GM12878 (cell line): ENCODE data around the gene HTR3E. TPM values are rescaled to one million over a fixed set of nuclear protein-coding genes. Genes with fewer than 3 reads are reported as not detected.

Source experiments
- BACH1 ChIP-seq: fragments of 450-650 bp; IDR thresholded peaks from 2 replicates; pipeline ENCODE4 v1.6.1; 2017; ENCODE audit warnings: mild to moderate bottlenecking, borderline replicate concordance
- CHD1 ChIP-seq: IDR thresholded peaks from 2 replicates; pipeline ENCODE4 v1.6.1; 2012; ENCODE audit warnings: low read depth, low read length, improper control_type of control experiment
- FOXM1 ChIP-seq: IDR thresholded peaks from 2 replicates; pipeline ENCODE4 v1.6.1; 2012; ENCODE audit warnings: low read depth, mild to moderate bottlenecking, inconsistent platforms, low read length, moderate library complexity
- GATAD2B ChIP-seq: fragments of 450-650 bp; conservative IDR thresholded peaks from 2 replicates; pipeline ENCODE4 v1.6.1; 2017; ENCODE audit warnings: low read depth, mild to moderate bottlenecking, moderate library complexity
- JUNB ChIP-seq: IDR thresholded peaks from 2 replicates; pipeline ENCODE4 v1.6.1; 2016; ENCODE audit warnings: antibody characterized with exemption, mild to moderate bottlenecking
- MEF2A ChIP-seq: IDR thresholded peaks from 2 replicates; pipeline ENCODE4 v1.6.1; 2011; ENCODE audit warnings: low read depth, mild to moderate bottlenecking, low read length, moderate library complexity; ENCODE audit not compliant: insufficient read depth
- MTA2 ChIP-seq: fragments of 450-650 bp; IDR thresholded peaks from 2 replicates; pipeline ENCODE4 v1.6.1; 2016; ENCODE audit warnings: low read depth, mild to moderate bottlenecking, moderate library complexity
- NFIC ChIP-seq: IDR thresholded peaks from 2 replicates; pipeline ENCODE4 v1.6.1; 2012; ENCODE audit warnings: low read depth, mild to moderate bottlenecking, inconsistent platforms, low read length, moderate library complexity
- PAX8 ChIP-seq: fragments of 450-650 bp; IDR thresholded peaks from 2 replicates; pipeline ENCODE4 v1.6.1; 2017; ENCODE audit warnings: mild to moderate bottlenecking, moderate library complexity
- POLR2AphosphoS2 ChIP-seq: IDR thresholded peaks from 2 replicates; pipeline ENCODE4 v1.6.1; 2011; ENCODE audit warnings: low read depth, mild to moderate bottlenecking, low read length, improper control_type of control experiment, moderate library complexity
- RBBP5 ChIP-seq: fragments of 200-600 bp; sonication (generic); conservative IDR thresholded peaks from 2 replicates; pipeline ENCODE4 v1.6.1; 2016
- SMAD1 ChIP-seq: fragments of 450-650 bp; IDR thresholded peaks from 2 replicates; pipeline ENCODE4 v1.6.1; 2018; ENCODE audit warnings: mild to moderate bottlenecking, low read depth; ENCODE audit not compliant: partially characterized antibody
- polyA plus RNA-seq, 11 experiments: library from polyadenylated mRNA; depleted of rRNA in 4 of 11; unstranded in 6 of 11; stranded (reverse) in 5 of 11; fragments of >200 nt; fragmentation: Nextera tagmentation in 4 of 11; fragmentation: Illumina TruSeq in 1 of 11; extraction: Ambion mirVana in 4 of 11; extraction: Trizol in 1 of 11; gene quantifications; 1 replicate in 1 of 11; 2 replicates in 10 of 11; pipeline versions ENCODE4 v1.2.1 to v1.2.3, GENCODE V29; 2011 to 2016; ENCODE audit warnings: inconsistent platforms in 2 of 11, missing spikeins in 2 of 11, low read depth in 1 of 11
- total RNA-seq, 4 experiments: library from RNA; depleted of rRNA in 3 of 4; stranded (reverse); fragments of >200 nt in 3 of 4; fragmentation: Illumina TruSeq in 1 of 4; extraction: Trizol in 1 of 4; gene quantifications; 2 replicates each; pipeline versions ENCODE4 v1.2.1 to v1.2.3, GENCODE V29; 2013 to 2021
- TF ChIP-seq, protein P1 (sequence below): IDR thresholded peaks from 2 replicates; pipeline ENCODE4 v1.6.1; 2012; ENCODE audit warnings: mild to moderate bottlenecking, low read depth, low read length
- TF ChIP-seq, protein P2 (sequence below): fragments of 450-650 bp; IDR thresholded peaks from 2 replicates; pipeline ENCODE4 v1.6.1; 2017; ENCODE audit warnings: mild to moderate bottlenecking, low read depth, inconsistent platforms; ENCODE audit not compliant: poor library complexity, severe bottlenecking
- TF ChIP-seq, protein P3 (sequence below): IDR thresholded peaks from 2 replicates; pipeline ENCODE4 v1.6.1; 2012; ENCODE audit warnings: improper control_type of control experiment, low read depth, low read length; ENCODE audit not compliant: insufficient replicate concordance
- TF ChIP-seq, protein P4 (sequence below), 3 experiments: IDR thresholded peaks in 2 of 3; conservative IDR thresholded peaks in 1 of 3; 2 replicates each; pipeline ENCODE4 v1.5.1; 2011; ENCODE audit warnings: low read depth in 3 of 3, low read length in 3 of 3, mild to moderate bottlenecking in 3 of 3, control low read depth in 2 of 3, moderate library complexity in 2 of 3, inconsistent platforms in 1 of 3, mixed read lengths in 1 of 3; ENCODE audit not compliant: control insufficient read depth in 2 of 3, insufficient read depth in 1 of 3; ENCODE audit errors: extremely low read depth in 1 of 3

The HTR3E gene
- total and polyA plus RNA-seq, 10 of the 15 experiments (the other 5 are each of a cell fraction or from before 2014, with no cell fraction given): not detected

DNA sequence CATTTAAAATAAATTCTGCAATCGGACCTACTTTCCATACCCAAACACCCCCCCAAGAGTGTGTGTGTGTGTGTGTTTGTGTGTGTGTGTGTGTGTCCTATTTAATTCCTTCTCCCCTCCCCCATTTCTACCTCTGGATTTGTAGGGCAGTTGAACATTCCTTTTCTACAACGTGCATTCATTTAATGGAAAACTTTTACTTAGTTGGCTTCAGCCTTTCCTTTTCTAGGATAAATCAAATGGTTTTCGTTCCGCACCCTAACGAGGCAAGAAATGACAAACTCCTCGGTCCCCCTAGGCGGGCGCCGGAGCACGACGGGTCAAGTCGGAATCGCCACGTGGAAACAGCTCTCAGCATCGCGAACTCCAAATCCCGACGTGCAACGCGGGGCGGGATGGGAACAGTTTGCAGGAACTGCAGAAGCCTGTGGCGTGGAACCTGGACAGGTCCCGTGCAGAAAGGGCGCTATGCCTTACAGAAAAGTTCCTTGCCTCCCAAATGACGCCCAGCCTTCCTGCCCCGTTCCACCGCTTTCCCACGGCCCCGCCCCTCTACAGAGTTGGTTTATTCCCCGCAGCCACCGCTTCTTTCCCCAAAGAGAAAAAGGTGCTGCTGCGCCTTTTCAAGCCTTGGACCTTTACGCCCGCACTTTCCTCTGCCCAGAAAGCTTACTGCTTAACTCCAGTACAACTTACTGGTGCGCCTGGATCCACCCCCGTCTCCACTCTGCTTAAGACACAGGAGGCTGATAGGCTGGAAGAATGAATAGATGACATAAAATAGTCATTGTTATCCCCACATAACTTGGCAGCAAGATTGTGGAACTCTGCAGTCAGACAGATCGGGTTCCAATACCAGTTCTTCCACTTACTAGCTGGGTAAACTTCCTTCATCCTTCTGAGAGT, 37.2 kb downstream of the HTR3E start (continued):
- TF ChIP-seq, protein P1, sequence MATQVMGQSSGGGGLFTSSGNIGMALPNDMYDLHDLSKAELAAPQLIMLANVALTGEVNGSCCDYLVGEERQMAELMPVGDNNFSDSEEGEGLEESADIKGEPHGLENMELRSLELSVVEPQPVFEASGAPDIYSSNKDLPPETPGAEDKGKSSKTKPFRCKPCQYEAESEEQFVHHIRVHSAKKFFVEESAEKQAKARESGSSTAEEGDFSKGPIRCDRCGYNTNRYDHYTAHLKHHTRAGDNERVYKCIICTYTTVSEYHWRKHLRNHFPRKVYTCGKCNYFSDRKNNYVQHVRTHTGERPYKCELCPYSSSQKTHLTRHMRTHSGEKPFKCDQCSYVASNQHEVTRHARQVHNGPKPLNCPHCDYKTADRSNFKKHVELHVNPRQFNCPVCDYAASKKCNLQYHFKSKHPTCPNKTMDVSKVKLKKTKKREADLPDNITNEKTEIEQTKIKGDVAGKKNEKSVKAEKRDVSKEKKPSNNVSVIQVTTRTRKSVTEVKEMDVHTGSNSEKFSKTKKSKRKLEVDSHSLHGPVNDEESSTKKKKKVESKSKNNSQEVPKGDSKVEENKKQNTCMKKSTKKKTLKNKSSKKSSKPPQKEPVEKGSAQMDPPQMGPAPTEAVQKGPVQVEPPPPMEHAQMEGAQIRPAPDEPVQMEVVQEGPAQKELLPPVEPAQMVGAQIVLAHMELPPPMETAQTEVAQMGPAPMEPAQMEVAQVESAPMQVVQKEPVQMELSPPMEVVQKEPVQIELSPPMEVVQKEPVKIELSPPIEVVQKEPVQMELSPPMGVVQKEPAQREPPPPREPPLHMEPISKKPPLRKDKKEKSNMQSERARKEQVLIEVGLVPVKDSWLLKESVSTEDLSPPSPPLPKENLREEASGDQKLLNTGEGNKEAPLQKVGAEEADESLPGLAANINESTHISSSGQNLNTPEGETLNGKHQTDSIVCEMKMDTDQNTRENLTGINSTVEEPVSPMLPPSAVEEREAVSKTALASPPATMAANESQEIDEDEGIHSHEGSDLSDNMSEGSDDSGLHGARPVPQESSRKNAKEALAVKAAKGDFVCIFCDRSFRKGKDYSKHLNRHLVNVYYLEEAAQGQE: peak; percentile 27; the same call in 1 of the 2 replicates
- TF ChIP-seq, protein P2, sequence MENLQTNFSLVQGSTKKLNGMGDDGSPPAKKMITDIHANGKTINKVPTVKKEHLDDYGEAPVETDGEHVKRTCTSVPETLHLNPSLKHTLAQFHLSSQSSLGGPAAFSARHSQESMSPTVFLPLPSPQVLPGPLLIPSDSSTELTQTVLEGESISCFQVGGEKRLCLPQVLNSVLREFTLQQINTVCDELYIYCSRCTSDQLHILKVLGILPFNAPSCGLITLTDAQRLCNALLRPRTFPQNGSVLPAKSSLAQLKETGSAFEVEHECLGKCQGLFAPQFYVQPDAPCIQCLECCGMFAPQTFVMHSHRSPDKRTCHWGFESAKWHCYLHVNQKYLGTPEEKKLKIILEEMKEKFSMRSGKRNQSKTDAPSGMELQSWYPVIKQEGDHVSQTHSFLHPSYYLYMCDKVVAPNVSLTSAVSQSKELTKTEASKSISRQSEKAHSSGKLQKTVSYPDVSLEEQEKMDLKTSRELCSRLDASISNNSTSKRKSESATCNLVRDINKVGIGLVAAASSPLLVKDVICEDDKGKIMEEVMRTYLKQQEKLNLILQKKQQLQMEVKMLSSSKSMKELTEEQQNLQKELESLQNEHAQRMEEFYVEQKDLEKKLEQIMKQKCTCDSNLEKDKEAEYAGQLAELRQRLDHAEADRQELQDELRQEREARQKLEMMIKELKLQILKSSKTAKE: no peak
- TF ChIP-seq CHD1 (no peak), FOXM1 (no peak), MEF2A (no peak), GATAD2B (no peak), BACH1 (no peak), MTA2 (no peak), JUNB (no peak), SMAD1 (no peak), NFIC (0 out of 2 replicates have a peak, but pooled peaks have one; percentile 6), PAX8 (no peak), POLR2AphosphoS2 (no peak), RBBP5 (no peak)
- TF ChIP-seq, protein P3, sequence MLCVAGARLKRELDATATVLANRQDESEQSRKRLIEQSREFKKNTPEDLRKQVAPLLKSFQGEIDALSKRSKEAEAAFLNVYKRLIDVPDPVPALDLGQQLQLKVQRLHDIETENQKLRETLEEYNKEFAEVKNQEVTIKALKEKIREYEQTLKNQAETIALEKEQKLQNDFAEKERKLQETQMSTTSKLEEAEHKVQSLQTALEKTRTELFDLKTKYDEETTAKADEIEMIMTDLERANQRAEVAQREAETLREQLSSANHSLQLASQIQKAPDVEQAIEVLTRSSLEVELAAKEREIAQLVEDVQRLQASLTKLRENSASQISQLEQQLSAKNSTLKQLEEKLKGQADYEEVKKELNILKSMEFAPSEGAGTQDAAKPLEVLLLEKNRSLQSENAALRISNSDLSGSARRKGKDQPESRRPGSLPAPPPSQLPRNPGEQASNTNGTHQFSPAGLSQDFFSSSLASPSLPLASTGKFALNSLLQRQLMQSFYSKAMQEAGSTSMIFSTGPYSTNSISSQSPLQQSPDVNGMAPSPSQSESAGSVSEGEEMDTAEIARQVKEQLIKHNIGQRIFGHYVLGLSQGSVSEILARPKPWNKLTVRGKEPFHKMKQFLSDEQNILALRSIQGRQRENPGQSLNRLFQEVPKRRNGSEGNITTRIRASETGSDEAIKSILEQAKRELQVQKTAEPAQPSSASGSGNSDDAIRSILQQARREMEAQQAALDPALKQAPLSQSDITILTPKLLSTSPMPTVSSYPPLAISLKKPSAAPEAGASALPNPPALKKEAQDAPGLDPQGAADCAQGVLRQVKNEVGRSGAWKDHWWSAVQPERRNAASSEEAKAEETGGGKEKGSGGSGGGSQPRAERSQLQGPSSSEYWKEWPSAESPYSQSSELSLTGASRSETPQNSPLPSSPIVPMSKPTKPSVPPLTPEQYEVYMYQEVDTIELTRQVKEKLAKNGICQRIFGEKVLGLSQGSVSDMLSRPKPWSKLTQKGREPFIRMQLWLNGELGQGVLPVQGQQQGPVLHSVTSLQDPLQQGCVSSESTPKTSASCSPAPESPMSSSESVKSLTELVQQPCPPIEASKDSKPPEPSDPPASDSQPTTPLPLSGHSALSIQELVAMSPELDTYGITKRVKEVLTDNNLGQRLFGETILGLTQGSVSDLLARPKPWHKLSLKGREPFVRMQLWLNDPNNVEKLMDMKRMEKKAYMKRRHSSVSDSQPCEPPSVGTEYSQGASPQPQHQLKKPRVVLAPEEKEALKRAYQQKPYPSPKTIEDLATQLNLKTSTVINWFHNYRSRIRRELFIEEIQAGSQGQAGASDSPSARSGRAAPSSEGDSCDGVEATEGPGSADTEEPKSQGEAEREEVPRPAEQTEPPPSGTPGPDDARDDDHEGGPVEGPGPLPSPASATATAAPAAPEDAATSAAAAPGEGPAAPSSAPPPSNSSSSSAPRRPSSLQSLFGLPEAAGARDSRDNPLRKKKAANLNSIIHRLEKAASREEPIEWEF: no peak
- TF ChIP-seq, protein P4, sequence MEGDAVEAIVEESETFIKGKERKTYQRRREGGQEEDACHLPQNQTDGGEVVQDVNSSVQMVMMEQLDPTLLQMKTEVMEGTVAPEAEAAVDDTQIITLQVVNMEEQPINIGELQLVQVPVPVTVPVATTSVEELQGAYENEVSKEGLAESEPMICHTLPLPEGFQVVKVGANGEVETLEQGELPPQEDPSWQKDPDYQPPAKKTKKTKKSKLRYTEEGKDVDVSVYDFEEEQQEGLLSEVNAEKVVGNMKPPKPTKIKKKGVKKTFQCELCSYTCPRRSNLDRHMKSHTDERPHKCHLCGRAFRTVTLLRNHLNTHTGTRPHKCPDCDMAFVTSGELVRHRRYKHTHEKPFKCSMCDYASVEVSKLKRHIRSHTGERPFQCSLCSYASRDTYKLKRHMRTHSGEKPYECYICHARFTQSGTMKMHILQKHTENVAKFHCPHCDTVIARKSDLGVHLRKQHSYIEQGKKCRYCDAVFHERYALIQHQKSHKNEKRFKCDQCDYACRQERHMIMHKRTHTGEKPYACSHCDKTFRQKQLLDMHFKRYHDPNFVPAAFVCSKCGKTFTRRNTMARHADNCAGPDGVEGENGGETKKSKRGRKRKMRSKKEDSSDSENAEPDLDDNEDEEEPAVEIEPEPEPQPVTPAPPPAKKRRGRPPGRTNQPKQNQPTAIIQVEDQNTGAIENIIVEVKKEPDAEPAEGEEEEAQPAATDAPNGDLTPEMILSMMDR (IDR thresholded peaks at IDR 0.05 in 2 of 3, conservative IDR thresholded peaks at IDR 0.05 in 1 of 3; ENCODE audit: control insufficient read depth in 2 of 3, extremely low read depth in 1 of 3, insufficient read depth in 1 of 3, low read depth in 3 of 3, low read length in 3 of 3): no peak
